Fibroblast of skin of left quadriceps (primary cell): ENCODE results near the gene C16orf54.
"Not testable (repeated sequence)": the region's sequence is repeated elsewhere in the genome, so short reads cannot be mapped to it uniquely, and the experiment has no call there.

ENCODE experiments used
- DNase-seq, 2 experiments: peaks; one replicate each; pipeline ENCODE4 v3.0.0-alpha.2; 2013; ENCODE audit warnings: low read depth in 2 of 2

Gene C16orf54

DNA sequence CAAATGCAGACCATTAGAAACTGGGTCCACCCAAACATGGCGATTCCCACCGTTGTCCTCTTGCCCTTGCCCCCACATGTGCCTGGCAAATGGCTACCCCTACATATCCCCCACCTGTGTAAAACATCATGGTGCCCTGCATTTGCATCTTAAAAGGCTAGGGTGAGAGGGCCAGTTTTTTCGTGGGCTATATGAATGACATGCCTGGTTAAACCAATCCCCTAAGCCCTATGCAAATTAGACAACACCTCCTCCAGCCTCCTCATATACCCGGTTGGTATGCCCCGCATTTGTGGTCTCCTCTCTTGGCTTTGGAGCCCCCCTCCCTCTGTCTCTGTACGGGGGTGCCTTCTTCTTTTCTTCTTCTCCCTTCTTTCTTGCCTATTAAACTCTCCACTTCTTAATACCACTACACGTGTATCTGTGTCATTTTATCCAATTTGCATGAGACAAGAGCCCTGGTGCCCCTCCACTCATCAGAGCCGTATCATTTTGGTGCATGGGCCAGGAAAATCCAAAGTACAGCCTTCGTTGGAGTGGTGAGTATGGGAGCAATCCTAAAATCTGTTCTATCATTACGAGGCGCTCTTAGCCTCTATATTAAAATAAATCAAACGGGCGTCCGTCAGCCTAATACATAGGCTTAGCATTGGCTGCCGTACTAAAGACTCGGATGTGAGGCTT is 36.7 kb downstream of the C16orf54 start:
- DNase-seq = no peak

DNA sequence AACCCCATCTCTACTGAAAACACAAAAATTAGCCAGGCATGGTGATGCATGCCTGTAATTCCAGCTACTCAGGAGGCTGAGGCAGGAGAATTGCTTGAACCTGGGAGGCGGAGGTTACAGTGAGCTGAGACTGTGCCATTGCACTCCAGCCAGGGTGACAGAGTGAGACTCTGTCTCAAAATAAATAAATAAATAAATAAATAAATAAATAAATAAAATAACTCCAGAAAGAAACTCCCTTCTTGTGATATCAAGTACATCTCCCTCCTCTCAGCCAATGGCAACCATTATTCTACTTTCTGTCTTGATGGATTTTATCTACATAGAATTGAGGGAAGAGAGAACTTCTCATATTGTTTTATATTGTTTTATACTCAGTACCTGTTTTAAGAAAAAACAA is 38.6 kb downstream of the C16orf54 start:
- DNase-seq = not testable (repeated sequence)

- DNase-seq = no peak
Measured at GRCh38 chr16:29705030-29705429, 40.8 kb downstream of the C16orf54 start.

- no peak for DNase-seq
Measured at GRCh38 chr16:29702269-29702668, 43.5 kb downstream of the C16orf54 start.

- no peak for DNase-seq
Measured at GRCh38 chr16:29701214-29701555, 44.6 kb downstream of the C16orf54 start.

DNA sequence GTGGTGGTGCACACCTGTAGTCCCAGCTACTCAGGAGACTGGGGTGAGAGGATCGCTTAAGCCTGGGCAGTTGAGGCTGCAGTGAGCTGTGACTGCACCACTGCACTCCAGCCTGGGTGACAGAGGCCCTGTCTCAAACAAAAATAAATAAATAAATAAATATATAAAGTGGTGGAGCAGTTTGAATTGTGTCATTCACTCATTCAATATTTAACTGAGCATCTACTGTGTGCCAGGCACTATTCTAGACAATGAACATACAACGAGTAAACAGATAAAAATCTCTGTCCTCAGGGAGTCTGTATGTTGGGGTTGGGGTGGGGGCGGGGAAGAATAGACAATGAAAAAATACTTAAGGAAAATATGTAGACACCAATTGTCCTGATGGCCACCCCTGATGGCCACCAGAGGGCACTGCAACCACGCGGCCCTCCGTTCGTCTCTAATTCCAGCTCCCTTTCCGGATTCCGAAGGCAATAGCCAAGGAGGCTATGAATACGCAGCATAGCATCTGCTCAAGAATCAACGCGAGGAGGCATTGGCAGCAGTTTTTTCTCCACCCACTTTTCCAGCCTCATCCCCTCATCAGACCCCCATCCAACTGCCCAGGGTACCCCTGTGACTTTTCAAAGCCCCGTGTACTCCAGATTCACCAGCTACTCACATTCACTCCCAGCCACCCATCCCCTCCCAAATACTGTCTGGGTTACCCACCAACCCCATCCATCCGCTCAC is 45.4 kb downstream of the C16orf54 start:
- DNase-seq = peak; percentile 64 to 67

- no peak for DNase-seq
Measured at GRCh38 chr16:29699324-29700219, 46.2 kb downstream of the C16orf54 start.

DNA sequence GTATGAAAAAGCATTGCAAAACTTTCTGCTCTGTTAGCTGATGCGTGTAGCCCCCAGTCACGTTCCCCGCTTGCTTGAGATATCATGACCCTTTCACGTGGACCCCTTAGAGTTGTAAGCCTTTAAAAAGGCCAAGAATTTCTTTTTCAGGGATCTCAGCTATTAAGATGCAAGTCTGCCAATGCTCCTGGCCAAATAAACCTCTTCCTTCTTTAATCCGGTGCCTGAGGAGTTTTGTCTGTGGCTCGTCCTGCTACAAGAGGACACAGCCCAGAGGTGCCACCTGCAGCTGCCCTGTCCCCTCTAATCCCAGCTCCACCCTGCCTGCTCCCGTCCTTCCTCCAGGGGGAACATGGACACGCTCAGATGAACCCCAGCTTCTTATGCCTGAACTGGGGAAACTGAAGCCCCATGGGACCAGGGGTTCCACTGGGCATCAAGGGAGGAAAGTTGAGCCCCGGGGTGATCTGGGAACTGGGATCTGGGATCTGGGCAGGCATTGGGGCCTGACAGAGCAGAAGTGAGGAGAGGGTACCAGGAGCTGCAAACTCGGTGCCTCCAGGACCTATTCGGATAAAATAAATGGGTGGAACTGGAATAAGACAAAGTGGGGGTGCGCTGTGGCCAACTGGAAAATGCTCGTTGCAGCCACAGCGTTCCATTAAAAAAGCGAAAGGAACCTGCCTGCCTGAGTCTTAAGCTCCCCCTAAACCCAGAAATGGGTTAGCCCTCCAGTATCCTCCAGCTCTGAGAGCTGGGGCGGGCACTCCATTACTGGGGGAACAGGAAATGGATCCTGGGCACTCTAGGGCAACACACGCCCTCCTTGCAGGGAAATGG is 47.1 kb downstream of the C16orf54 start:
- DNase-seq = no peak

GRCh38 chr16:29698042-29698441 is 47.7 kb downstream of the C16orf54 start:
- no peak for DNase-seq

- no peak for DNase-seq
Measured at GRCh38 chr16:29697391-29697790, 48.4 kb downstream of the C16orf54 start.

GRCh38 chr16:29696881-29697331 is 48.9 kb downstream of the C16orf54 start:
- no peak for DNase-seq

DNA sequence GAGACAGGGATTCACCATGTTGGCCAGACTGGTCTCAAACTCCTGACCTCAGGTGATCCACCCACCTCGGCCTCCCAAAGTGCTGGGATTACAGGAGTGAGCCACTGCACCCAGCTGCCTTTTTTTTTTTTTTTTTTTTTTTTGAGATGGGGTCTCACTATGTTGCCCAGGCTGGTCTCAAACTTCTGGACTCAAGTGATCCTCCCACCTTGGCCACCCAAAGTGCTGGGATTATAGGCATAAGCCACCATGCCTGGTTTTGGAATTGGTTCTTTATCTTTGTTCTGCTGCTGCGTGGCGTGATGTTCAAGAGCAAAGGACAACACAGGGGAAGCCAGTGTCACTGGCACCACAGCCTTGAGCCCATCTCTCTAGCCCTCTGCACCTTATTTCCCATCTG is 50.1 kb downstream of the C16orf54 start:
- not testable (repeated sequence) for DNase-seq

DNA sequence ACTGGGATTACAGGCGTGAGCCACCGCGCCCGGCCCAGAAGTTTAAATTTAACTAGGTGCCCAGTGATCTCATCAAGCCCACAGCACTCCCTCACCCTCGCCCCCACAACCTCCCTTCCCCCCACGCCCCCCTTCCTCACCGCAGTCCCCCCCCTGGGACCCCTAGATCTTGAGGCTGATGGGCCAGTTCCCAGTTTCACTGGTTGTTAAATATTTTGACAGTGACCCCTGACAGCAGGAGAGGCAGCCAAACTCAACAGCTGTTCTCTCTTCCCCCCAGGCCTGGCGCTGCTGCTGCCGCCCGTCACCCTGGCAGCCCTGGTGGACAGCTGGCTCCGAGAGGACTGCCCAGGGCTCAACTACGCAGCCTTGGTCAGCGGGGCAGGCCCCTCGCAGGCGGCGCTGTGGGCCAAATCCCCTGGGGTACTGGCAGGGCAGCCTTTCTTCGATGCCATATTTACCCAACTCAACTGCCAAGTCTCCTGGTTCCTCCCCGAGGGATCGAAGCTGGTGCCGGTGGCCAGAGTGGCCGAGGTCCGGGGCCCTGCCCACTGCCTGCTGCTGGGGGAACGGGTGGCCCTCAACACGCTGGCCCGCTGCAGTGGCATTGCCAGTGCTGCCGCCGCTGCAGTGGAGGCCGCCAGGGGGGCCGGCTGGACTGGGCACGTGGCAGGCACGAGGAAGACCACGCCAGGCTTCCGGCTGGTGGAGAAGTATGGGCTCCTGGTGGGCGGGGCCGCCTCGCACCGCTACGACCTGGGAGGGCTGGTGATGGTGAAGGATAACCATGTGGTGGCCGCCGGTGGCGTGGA is 51.2 kb downstream of the C16orf54 start:
- no peak for DNase-seq

GRCh38 chr16:29692606-29693005 is 53.2 kb downstream of the C16orf54 start:
- not testable (repeated sequence) for DNase-seq
